ENCODE results near the gene GPR161.

DNA sequence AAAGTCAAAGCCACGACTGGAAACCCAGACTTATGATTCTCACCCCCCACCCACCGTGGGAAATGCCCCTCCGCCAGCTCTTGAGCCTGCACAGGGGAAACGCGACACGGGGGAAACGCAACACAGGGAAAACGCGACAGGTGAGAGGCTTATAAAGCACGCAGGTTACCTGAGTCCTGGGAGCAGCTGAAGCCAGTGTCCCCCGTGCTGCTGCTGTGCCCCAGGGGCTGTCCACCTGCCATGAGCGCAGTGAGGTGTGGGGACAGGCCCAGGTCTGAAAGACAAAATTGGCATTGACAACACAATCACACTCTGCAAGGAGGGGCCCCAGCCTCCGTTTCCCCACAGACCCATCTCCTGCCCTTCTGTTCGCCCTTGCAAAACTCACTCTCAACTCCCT, 46.3 kb downstream of the GPR161 start:
- TF ChIP-seq, protein P1, sequence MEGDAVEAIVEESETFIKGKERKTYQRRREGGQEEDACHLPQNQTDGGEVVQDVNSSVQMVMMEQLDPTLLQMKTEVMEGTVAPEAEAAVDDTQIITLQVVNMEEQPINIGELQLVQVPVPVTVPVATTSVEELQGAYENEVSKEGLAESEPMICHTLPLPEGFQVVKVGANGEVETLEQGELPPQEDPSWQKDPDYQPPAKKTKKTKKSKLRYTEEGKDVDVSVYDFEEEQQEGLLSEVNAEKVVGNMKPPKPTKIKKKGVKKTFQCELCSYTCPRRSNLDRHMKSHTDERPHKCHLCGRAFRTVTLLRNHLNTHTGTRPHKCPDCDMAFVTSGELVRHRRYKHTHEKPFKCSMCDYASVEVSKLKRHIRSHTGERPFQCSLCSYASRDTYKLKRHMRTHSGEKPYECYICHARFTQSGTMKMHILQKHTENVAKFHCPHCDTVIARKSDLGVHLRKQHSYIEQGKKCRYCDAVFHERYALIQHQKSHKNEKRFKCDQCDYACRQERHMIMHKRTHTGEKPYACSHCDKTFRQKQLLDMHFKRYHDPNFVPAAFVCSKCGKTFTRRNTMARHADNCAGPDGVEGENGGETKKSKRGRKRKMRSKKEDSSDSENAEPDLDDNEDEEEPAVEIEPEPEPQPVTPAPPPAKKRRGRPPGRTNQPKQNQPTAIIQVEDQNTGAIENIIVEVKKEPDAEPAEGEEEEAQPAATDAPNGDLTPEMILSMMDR (conservative IDR thresholded peaks at IDR 0.05; ENCODE audit: low read depth in 2 of 2): no peak
- TF ChIP-seq EZH2 (IDR thresholded peaks at IDR 0.05; ENCODE audit: low read depth, unreplicated experiment): no peak
- no peak for TF ChIP-seq POLR2AphosphoS5 (IDR thresholded peaks at IDR 0.05; ENCODE audit: low read depth)
- TF ChIP-seq JUNB (IDR thresholded peaks at IDR 0.05; ENCODE audit: unreplicated experiment): no peak
- TF ChIP-seq EZH2phosphoT487 (IDR thresholded peaks at IDR 0.05; ENCODE audit: unreplicated experiment): no peak
- TF ChIP-seq, protein P2, sequence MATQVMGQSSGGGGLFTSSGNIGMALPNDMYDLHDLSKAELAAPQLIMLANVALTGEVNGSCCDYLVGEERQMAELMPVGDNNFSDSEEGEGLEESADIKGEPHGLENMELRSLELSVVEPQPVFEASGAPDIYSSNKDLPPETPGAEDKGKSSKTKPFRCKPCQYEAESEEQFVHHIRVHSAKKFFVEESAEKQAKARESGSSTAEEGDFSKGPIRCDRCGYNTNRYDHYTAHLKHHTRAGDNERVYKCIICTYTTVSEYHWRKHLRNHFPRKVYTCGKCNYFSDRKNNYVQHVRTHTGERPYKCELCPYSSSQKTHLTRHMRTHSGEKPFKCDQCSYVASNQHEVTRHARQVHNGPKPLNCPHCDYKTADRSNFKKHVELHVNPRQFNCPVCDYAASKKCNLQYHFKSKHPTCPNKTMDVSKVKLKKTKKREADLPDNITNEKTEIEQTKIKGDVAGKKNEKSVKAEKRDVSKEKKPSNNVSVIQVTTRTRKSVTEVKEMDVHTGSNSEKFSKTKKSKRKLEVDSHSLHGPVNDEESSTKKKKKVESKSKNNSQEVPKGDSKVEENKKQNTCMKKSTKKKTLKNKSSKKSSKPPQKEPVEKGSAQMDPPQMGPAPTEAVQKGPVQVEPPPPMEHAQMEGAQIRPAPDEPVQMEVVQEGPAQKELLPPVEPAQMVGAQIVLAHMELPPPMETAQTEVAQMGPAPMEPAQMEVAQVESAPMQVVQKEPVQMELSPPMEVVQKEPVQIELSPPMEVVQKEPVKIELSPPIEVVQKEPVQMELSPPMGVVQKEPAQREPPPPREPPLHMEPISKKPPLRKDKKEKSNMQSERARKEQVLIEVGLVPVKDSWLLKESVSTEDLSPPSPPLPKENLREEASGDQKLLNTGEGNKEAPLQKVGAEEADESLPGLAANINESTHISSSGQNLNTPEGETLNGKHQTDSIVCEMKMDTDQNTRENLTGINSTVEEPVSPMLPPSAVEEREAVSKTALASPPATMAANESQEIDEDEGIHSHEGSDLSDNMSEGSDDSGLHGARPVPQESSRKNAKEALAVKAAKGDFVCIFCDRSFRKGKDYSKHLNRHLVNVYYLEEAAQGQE (IDR thresholded peaks at IDR 0.05; ENCODE audit: unreplicated experiment): no peak
- TF ChIP-seq CREB1 (CRISPR knock-in tag; IDR thresholded peaks at IDR 0.05; ENCODE audit: low read depth): no peak
- no peak for TF ChIP-seq ZNF114 (CRISPR knock-in tag; IDR thresholded peaks at IDR 0.05)
- no peak for TF ChIP-seq ZNF331 (CRISPR knock-in tag; IDR thresholded peaks at IDR 0.05; ENCODE audit: low read depth)
- TF ChIP-seq NANOG (IDR thresholded peaks at IDR 0.05; ENCODE audit: borderline replicate concordance): no peak
- TF ChIP-seq, protein P3, sequence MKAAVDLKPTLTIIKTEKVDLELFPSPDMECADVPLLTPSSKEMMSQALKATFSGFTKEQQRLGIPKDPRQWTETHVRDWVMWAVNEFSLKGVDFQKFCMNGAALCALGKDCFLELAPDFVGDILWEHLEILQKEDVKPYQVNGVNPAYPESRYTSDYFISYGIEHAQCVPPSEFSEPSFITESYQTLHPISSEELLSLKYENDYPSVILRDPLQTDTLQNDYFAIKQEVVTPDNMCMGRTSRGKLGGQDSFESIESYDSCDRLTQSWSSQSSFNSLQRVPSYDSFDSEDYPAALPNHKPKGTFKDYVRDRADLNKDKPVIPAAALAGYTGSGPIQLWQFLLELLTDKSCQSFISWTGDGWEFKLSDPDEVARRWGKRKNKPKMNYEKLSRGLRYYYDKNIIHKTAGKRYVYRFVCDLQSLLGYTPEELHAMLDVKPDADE (IDR thresholded peaks at IDR 0.05): no peak
- no peak for TF ChIP-seq STAT1 (IDR thresholded peaks at IDR 0.05; ENCODE audit: unreplicated experiment)
